Liver (tissue), 3 donors: ENCODE results near the gene MDH1B.

Source experiments
- FOXA1 ChIP-seq: IDR thresholded peaks from 2 replicates; pipeline ENCODE4 v1.6.1; 2016; ENCODE audit warnings: antibody characterized with exemption
- GABPA ChIP-seq, 2 donors: IDR thresholded peaks in 1 of 2; conservative IDR thresholded peaks in 1 of 2; 2 replicates each; pipeline ENCODE4 v1.6.1; 2016; ENCODE audit warnings: antibody characterized with exemption in 2 of 2, mild to moderate bottlenecking in 1 of 2, moderate library complexity in 1 of 2
- JUND ChIP-seq, 2 donors: IDR thresholded peaks; 2 replicates each; pipeline ENCODE4 v1.6.1; 2016; ENCODE audit warnings: antibody characterized with exemption in 2 of 2
- RAD21 ChIP-seq, 2 donors: IDR thresholded peaks; 2 replicates each; pipeline ENCODE4 v1.6.1; 2016; ENCODE audit warnings: antibody characterized with exemption in 2 of 2, mild to moderate bottlenecking in 2 of 2
- SP1 ChIP-seq: IDR thresholded peaks from 2 replicates; pipeline ENCODE4 v1.6.1; 2018; ENCODE audit warnings: antibody characterized with exemption, mild to moderate bottlenecking
- TAF1 ChIP-seq: conservative IDR thresholded peaks from 2 replicates; pipeline ENCODE4 v1.6.1; 2016; ENCODE audit warnings: antibody characterized with exemption, mild to moderate bottlenecking
- YY1 ChIP-seq: IDR thresholded peaks from 2 replicates; pipeline ENCODE4 v1.6.1; 2016; ENCODE audit warnings: antibody characterized with exemption, mild to moderate bottlenecking
- TF ChIP-seq, protein P1 (sequence below): fragments of 150-350 bp; IDR thresholded peaks from 2 replicates; pipeline ENCODE4 v1.5.1; 2017; ENCODE audit warnings: improper control_type of control experiment, low read depth, low read length; ENCODE audit not compliant: missing input control
- TF ChIP-seq, protein P2 (sequence below): IDR thresholded peaks from 2 replicates; pipeline ENCODE4 v1.6.1; 2016; ENCODE audit warnings: antibody characterized with exemption
- TF ChIP-seq, protein P3 (sequence below): IDR thresholded peaks from 2 replicates; pipeline ENCODE4 v1.6.1; 2016; ENCODE audit warnings: antibody characterized with exemption
- TF ChIP-seq, protein P4 (sequence below): IDR thresholded peaks from 2 replicates; pipeline ENCODE4 v1.6.1; 2016; ENCODE audit warnings: antibody characterized with exemption, mild to moderate bottlenecking
- TF ChIP-seq, protein P5 (sequence below): IDR thresholded peaks from 2 replicates; pipeline ENCODE4 v1.6.1; 2016; ENCODE audit warnings: antibody characterized with exemption
- donor health status: healthy.
- donor health status: healthy.

DNA sequence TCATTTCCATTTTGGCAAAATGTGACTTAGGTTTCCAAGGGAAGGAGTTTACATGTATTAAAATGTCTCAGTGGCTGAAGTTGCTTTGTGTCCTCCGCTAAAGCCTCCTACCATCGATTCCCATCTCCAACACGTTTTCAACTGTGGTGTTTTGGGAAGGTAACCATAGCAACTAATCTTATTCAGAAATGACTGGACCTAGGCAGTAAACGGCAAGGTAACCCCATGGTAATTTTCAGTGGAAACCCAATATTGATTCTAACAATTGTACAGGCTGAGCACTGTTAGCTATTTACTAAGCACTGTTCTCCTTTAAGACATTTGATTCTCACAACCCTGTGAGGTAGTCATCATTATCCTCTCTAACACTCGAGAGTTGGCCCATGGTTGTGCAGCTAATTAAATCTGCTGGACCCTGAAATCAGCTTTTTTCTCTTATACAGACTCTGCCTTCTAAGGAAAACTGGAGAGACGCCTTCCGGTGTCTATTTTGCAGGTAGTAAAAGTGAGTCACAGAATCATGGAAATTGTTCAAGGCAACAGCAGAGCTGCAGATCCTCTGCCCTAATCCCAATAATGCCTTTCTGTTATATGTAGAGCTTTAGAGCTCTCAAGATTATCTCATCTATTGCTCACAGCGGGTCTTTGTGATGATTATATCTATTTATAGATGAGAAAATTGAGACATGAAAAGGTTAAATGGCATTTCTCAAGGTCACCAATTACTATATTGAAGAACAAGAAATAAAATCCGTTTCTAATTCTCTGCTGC is 36.5 kb upstream of the MDH1B start:
- TF ChIP-seq, protein P1, sequence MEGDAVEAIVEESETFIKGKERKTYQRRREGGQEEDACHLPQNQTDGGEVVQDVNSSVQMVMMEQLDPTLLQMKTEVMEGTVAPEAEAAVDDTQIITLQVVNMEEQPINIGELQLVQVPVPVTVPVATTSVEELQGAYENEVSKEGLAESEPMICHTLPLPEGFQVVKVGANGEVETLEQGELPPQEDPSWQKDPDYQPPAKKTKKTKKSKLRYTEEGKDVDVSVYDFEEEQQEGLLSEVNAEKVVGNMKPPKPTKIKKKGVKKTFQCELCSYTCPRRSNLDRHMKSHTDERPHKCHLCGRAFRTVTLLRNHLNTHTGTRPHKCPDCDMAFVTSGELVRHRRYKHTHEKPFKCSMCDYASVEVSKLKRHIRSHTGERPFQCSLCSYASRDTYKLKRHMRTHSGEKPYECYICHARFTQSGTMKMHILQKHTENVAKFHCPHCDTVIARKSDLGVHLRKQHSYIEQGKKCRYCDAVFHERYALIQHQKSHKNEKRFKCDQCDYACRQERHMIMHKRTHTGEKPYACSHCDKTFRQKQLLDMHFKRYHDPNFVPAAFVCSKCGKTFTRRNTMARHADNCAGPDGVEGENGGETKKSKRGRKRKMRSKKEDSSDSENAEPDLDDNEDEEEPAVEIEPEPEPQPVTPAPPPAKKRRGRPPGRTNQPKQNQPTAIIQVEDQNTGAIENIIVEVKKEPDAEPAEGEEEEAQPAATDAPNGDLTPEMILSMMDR: no peak
- TF ChIP-seq, protein P2, sequence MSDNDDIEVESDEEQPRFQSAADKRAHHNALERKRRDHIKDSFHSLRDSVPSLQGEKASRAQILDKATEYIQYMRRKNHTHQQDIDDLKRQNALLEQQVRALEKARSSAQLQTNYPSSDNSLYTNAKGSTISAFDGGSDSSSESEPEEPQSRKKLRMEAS: no peak
- TF ChIP-seq TAF1 (no peak), RAD21 (IDR thresholded peaks at IDR 0.05) (no peak), YY1 (no peak), SP1 (no peak), JUND (IDR thresholded peaks at IDR 0.05) (no peak), FOXA1 (no peak), GABPA (IDR thresholded peaks at IDR 0.05 in 1 of 2, conservative IDR thresholded peaks at IDR 0.05 in 1 of 2) (no peak)
- TF ChIP-seq, protein P3, sequence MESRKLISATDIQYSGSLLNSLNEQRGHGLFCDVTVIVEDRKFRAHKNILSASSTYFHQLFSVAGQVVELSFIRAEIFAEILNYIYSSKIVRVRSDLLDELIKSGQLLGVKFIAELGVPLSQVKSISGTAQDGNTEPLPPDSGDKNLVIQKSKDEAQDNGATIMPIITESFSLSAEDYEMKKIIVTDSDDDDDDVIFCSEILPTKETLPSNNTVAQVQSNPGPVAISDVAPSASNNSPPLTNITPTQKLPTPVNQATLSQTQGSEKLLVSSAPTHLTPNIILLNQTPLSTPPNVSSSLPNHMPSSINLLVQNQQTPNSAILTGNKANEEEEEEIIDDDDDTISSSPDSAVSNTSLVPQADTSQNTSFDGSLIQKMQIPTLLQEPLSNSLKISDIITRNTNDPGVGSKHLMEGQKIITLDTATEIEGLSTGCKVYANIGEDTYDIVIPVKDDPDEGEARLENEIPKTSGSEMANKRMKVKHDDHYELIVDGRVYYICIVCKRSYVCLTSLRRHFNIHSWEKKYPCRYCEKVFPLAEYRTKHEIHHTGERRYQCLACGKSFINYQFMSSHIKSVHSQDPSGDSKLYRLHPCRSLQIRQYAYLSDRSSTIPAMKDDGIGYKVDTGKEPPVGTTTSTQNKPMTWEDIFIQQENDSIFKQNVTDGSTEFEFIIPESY: no peak
- TF ChIP-seq, protein P4, sequence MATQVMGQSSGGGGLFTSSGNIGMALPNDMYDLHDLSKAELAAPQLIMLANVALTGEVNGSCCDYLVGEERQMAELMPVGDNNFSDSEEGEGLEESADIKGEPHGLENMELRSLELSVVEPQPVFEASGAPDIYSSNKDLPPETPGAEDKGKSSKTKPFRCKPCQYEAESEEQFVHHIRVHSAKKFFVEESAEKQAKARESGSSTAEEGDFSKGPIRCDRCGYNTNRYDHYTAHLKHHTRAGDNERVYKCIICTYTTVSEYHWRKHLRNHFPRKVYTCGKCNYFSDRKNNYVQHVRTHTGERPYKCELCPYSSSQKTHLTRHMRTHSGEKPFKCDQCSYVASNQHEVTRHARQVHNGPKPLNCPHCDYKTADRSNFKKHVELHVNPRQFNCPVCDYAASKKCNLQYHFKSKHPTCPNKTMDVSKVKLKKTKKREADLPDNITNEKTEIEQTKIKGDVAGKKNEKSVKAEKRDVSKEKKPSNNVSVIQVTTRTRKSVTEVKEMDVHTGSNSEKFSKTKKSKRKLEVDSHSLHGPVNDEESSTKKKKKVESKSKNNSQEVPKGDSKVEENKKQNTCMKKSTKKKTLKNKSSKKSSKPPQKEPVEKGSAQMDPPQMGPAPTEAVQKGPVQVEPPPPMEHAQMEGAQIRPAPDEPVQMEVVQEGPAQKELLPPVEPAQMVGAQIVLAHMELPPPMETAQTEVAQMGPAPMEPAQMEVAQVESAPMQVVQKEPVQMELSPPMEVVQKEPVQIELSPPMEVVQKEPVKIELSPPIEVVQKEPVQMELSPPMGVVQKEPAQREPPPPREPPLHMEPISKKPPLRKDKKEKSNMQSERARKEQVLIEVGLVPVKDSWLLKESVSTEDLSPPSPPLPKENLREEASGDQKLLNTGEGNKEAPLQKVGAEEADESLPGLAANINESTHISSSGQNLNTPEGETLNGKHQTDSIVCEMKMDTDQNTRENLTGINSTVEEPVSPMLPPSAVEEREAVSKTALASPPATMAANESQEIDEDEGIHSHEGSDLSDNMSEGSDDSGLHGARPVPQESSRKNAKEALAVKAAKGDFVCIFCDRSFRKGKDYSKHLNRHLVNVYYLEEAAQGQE: no peak
- TF ChIP-seq, protein P5, sequence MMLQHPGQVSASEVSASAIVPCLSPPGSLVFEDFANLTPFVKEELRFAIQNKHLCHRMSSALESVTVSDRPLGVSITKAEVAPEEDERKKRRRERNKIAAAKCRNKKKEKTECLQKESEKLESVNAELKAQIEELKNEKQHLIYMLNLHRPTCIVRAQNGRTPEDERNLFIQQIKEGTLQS: no peak
